Measurements from ENCODE around the gene MYOZ3.

Gene MYOZ3

DNA sequence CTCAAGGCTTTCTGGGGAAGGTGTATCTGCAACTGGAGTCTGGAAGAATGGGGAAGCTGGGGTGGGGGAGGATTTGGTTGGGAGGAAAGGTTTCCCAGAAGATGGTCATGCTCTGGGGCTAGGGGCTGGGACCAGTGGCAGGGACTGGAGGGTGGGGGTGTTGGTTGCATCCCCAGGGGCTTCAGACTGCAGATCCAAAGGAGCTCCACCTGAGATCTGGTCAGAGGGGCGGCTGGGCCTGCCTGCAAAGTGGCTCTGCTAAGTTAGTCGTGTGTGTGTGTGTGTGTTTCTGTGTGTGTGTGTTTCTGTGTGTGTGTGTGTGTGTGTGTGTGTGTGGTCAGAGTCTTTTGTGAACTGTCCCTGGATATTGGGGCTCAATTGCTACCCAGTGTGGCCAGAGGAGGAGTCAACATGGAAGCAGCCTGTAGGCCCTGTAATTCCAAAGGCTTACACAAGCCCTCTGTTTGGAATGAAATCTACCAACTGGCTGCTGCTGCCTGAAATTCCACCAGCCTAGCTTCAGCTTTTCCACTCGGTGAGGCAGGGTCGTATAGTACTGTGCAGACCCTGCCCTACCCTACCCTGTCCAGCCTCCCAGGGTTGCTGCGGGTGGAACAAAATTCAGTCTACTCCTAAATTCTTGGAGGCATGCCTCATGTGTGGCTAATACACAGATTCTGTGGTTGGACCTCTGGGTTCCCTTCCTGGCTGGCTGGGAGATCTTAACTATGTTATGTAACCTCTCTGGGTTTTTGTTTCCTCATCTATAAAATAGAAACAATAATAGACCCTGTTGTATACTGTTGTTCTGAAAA lies 33.1 kb upstream of the MYOZ3 start:
- no peak for DNase-seq (ENCODE audit: low read depth)

GRCh38 chr5:150628936-150629485 lies 32.0 kb upstream of the MYOZ3 start:
- no peak for DNase-seq (ENCODE audit: low read depth)

GRCh38 chr5:150630016-150630415 lies 31.0 kb upstream of the MYOZ3 start:
- no peak for DNase-seq (ENCODE audit: low read depth)

- DNase-seq (ENCODE audit: low read depth), result no peak
Measured at GRCh38 chr5:150630461-150631325, 30.4 kb upstream of the MYOZ3 start.

DNA sequence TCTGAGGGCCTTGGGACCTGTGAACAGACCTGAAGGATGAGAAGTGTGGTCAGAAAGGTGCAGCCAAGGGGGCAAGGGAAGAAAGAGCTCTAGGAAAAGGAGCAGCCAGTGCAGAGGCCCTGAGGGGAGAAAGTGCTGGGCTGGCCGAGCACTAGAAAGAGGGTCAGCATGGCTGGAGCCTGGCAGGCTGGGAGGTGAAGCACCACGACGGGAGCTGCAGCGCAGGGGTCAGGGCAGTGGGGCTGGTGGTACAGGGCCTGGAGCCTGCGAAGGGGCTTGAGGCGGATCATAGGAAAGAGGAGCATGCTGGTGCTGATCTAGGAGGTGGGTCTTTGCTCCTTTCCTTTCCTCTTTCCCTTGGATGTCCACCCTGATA lies 29.7 kb upstream of the MYOZ3 start:
- no peak for DNase-seq (ENCODE audit: low read depth)

- peak; percentile 27 for DNase-seq (ENCODE audit: low read depth)
Measured at GRCh38 chr5:150632305-150633160, 28.5 kb upstream of the MYOZ3 start.

GRCh38 chr5:150633429-150633828 lies 27.6 kb upstream of the MYOZ3 start:
- DNase-seq (ENCODE audit: low read depth), result no peak

DNA sequence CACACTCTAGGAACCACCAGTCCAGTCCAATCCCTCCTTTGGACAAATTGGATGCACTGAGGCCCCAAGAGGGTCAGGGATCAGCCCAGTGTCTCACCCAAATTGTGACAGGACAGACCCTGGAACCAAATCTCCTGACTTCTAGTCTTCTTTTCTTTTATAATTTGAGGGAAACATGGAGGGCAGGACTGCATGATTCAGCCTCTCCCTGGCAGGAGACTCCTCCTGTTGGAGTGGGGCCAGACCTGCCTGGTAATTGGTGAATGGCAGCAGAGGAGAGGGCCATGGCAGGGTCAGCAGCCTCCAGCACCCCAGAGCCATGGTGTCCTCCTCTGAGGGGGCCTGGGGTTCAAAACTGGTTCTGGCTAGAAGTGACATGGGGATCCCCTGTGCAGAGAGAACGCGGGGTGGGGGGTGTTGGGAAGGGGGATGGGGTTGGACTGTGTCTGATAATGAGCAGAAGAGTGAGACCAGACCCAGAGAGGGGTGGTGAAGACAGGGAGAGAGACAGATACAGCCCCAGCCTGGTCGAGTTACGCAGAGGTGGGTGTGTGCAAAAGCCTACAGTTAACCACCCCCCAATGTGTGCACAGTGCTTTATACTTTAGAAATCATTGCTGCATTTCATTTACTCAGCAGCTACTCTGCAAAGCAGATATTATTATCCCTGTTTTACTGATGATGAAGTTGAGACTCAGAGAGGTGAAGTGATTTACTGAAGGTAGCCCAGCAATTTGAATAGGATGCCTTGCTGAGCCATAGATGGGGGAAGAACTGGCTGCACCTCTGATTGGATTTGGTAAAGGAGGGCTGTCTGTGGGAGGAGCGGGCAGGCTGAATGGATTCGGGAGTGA lies 24.4 kb upstream of the MYOZ3 start:
- DNase-seq (ENCODE audit: low read depth), result peak; percentile 27

- peak; percentile 22 for DNase-seq (ENCODE audit: low read depth)
Measured at GRCh38 chr5:150637245-150638052, 23.6 kb upstream of the MYOZ3 start.

- no peak for DNase-seq (ENCODE audit: low read depth)
Measured at GRCh38 chr5:150638053-150638444, 23.0 kb upstream of the MYOZ3 start.

DNA sequence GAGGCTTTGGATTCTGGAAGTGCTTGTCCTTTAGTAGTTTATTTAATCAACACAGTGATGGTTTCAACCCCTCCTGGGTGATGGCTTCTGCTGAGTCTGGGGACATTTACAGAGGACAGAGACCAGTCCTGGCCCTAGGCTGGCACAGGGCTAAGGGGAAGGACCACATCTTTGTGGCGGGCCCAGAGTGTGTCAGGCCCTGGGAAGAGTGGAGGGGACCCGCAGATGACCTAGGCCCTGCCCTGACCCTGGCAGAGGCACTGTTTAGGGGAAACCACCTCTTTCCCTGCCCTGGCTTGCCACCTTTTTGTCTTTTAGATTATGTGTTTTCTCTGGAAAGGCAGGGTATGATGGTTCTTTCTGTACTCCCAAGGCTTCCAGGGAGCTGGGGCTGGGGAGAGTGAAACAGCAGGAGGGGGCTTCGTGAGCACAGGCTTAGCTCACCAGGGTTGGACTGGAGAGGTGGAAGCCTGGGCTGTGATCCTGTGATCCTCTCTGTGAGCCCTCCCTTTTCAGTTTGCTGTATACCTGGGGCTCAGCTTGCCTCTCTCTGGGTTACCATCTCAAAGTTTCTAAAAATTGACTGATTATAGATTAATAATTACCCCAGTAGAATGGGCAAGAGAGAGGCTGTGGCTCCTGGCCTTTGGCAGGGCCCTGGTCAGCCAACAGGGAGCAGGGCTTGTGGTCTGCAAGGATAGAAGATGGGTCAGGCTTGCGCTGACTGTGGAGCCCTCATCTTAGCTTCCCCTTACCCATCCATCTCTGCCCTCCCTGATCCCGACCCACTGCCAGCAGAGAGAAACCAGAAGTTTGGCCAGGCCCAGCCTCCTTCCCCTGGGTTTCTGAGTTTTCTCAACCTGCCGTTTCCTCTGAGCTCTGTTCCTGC lies 22.3 kb upstream of the MYOZ3 start:
- no peak for DNase-seq (ENCODE audit: low read depth)

DNA sequence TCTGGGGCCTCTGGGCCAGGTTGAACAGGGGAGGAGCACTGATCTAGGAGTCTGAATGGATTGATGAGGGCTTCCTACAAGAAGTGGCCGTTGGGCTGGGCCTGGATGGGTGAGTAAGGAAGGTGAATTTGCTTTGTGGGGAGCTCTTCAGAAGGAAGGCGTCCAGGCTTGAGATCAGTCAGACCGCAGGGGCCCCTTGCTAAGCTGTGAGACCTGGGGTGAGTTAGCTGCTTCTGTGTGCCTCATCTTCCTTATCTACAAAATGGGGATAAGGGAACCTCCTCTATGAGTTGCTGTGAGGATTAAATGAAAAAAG lies 21.7 kb upstream of the MYOZ3 start:
- DNase-seq (ENCODE audit: low read depth), result no peak

DNA sequence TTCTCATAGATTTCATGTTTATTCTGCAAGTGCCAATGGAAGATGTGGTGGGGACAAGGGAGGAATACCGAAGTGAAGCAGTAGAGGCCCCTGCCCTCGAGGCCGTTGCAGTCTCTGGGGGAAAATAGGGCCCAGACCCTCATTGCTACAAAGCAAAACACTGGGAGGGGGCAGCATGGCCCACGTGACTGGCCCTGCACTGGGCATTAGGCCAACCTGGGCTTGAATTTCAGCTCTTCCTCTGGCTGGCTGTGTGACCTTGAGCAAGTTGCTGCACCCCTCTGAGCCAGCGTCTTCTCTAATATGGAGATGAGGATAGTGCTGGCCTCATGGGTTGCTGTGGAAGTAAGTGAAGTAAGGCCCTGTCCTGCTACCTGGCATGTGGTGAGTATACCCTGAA lies 21.3 kb upstream of the MYOZ3 start:
- no peak for DNase-seq (ENCODE audit: low read depth)

GRCh38 chr5:150640311-150641005 lies 20.6 kb upstream of the MYOZ3 start, which contains the start of gene SYNPO:
Gene SYNPO (plus strand): TSS chr5:150640660. CDS start chr5:150648276, 7,616 bp downstream.
- DNase-seq (ENCODE audit: low read depth), result peak; percentile 75

GRCh38 chr5:150641006-150641570 lies 20.0 kb upstream of the MYOZ3 start:
- no peak for DNase-seq (ENCODE audit: low read depth)

DNA sequence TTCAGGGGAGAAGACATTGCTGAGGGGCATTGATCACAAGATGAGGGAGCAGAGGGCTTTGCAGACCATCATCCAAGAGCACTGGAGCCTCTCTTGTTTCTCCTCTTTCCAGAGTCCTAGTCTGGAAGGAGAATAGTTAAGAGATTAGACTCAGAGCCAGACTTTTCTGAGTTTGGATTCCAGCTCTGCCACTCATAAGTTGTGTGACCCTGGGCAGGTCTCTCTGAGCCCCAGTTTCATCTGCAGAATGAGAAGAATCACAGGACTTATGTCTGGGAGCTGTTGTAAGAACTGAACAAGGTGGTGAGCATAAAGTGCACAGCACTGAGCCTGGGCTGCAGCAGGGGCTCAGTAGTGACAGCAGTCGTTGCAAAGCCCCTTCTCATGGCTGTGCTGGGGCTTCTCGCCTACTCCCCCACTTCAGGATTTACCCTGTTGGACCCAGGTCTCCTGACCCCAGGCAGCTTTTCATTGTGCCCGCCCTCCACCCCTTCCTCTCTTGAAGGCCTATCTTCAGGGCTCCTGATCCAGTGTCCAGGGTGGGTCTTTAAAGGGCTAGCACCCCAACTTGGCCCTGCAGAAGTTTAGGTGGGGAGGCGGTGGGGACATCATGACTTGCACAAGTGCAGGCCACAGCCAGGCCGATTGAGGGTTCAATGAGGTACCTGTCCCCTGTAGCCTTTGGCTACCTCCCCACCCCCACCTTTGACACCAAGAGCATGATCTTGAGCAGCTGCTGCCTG lies 19.1 kb upstream of the MYOZ3 start:
- no peak for DNase-seq (ENCODE audit: low read depth)

DNA sequence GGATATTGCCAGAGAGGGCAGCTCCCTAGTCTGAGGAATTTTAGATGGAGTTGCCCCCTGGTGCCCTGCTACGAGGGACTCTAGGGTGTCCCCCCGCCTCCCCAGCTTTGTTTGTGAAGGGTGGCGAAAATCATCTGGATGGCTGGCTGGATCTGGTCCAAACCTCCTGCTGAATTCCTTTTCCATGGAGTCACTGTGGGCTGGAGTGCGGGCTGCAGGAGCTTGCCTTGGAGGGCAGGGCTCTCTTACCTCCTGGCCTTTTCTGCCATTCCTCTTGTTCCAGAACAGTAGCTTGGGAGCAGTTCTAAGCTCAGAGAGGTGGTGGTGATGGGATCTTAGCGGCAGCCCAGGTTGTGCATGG lies 18.5 kb upstream of the MYOZ3 start:
- peak; percentile 50 for DNase-seq (ENCODE audit: low read depth)
